LNCaP clone FGC (cell line): ENCODE data around the gene TMEM245.

Experiments used
- DNase-seq: peaks from one replicate; pipeline ENCODE4 v3.0.0-alpha.2; 2011; ENCODE audit warnings: low read depth
- H3K4me3 ChIP-seq: 2 replicates; pipeline ENCODE4 v1.5.1; 2011; ENCODE audit warnings: mild to moderate bottlenecking, low read depth, low read length, control low read depth
- CTCF ChIP-seq: IDR thresholded peaks from 2 replicates; pipeline ENCODE4 v1.5.1; 2012; ENCODE audit warnings: mild to moderate bottlenecking; ENCODE audit not compliant: control insufficient read depth, insufficient read depth; ENCODE audit errors: extremely low read depth

TMEM245 gene

GRCh38 chr9:109113892-109114609 is 5.7 kb downstream of the TMEM245 start:
- H3K4me3 ChIP-seq = no peak overlapping the region
- DNase-seq = no peak
- no peak for TF ChIP-seq CTCF

GRCh38 chr9:109113254-109113653 is 6.5 kb downstream of the TMEM245 start:
- no peak for TF ChIP-seq CTCF
- no peak overlapping the region for H3K4me3 ChIP-seq

GRCh38 chr9:109110329-109111021 is 9.3 kb downstream of the TMEM245 start:
- TF ChIP-seq CTCF = no peak
- DNase-seq = no peak
- H3K4me3 ChIP-seq = no peak overlapping the region

More at GRCh38 chr9:109113254-109113653, 6.5 kb downstream of the TMEM245 start:
- DNase-seq = no peak

- H3K4me3 ChIP-seq = no peak overlapping the region
- no peak for TF ChIP-seq CTCF
- DNase-seq = no peak
Measured at GRCh38 chr9:109109967-109110328, 9.8 kb downstream of the TMEM245 start.

- no peak overlapping the region for H3K4me3 ChIP-seq
- no peak for DNase-seq
Measured at GRCh38 chr9:109108318-109108717, 11.4 kb downstream of the TMEM245 start.

GRCh38 chr9:109107402-109108240 is 12.1 kb downstream of the TMEM245 start:
- TF ChIP-seq CTCF = no peak
- no peak for DNase-seq
- no peak overlapping the region for H3K4me3 ChIP-seq

More at GRCh38 chr9:109108318-109108717, 11.4 kb downstream of the TMEM245 start:
- TF ChIP-seq CTCF = no peak
